SU-DHL-6 (cell line): ENCODE results near the gene RNF227.

ENCODE experiments used
- H2AFZ ChIP-seq: fragments of 200-600 bp; sonication (generic); 2 replicates; pipeline ENCODE4 v1.6.1; 2014; ENCODE audit warnings: low read depth, mild to moderate bottlenecking, moderate library complexity, mixed read lengths, antibody characterized with exemption, low read length; ENCODE audit not compliant: severe bottlenecking
- H3F3A ChIP-seq: fragments of 200-600 bp; shearing (Covaris generic); 2 replicates; pipeline ENCODE4 v1.6.0; 2016; ENCODE audit warnings: antibody characterized with exemption, mild to moderate bottlenecking; ENCODE audit not compliant: insufficient read depth
- H3K27ac ChIP-seq: fragments of 200-600 bp; sonication (generic); 2 replicates; pipeline ENCODE4 v1.5.1; 2016; ENCODE audit warnings: low read depth, mild to moderate bottlenecking, low read length, moderate library complexity, mixed read lengths
- H3K27me3 ChIP-seq: fragments of 200-600 bp; sonication (generic), shearing (Covaris generic); 2 replicates; pipeline ENCODE4 v1.6.0; 2014; ENCODE audit warnings: mild to moderate bottlenecking, low read length
- H3K36me3 ChIP-seq: fragments of 200-600 bp; sonication (generic); 2 replicates; pipeline ENCODE4 v1.6.1; 2014; ENCODE audit warnings: mild to moderate bottlenecking, low read length, mixed read lengths
- H3K4me2 ChIP-seq: fragments of 300-600, 200-600 bp; shearing (Covaris generic), sonication (generic); 2 replicates; pipeline ENCODE4 v1.6.0; 2014; ENCODE audit warnings: low read length, low read depth, mild to moderate bottlenecking; ENCODE audit not compliant: poor library complexity, severe bottlenecking
- H3K4me3 ChIP-seq: fragments of 200-600 bp; sonication (generic); 2 replicates; pipeline ENCODE4 v1.5.1; 2014; ENCODE audit warnings: antibody characterized with exemption, low read length, mild to moderate bottlenecking, mixed read lengths; ENCODE audit not compliant: insufficient read depth, poor library complexity, severe bottlenecking
- H3K79me2 ChIP-seq: fragments of 200-600 bp; sonication (generic); 2 replicates; pipeline ENCODE4 v1.6.1; 2014; ENCODE audit warnings: mild to moderate bottlenecking, low read length, moderate library complexity; ENCODE audit not compliant: insufficient read depth
- H3K9ac ChIP-seq: fragments of 200-600 bp; sonication (generic); 2 replicates; pipeline ENCODE4 v1.7.0; 2014; ENCODE audit warnings: mild to moderate bottlenecking, low read length
- H3K9me2 ChIP-seq: fragments of 200-600 bp; sonication (generic); replicated peaks from 2 replicates; pipeline ENCODE4 v1.6.1; 2014; ENCODE audit warnings: low read length; ENCODE audit not compliant: insufficient read depth
- H3K9me3 ChIP-seq: fragments of 200-600 bp; sonication (generic); 2 replicates; pipeline ENCODE4 v1.6.1; 2014; ENCODE audit warnings: low read length, mixed read lengths; ENCODE audit not compliant: insufficient read depth
- H4K20me1 ChIP-seq: fragments of 200-600 bp; sonication (generic); 2 replicates; pipeline ENCODE4 v1.6.1; 2014; ENCODE audit warnings: low read depth, mild to moderate bottlenecking, antibody characterized with exemption, low read length, moderate library complexity, mixed read lengths
- CTCF ChIP-seq: fragments of 200-600 bp; sonication (generic); IDR thresholded peaks from one replicate; pipeline ENCODE4 v1.5.1; 2017; ENCODE audit warnings: antibody characterized with exemption, mild to moderate bottlenecking, low read length, moderate library complexity; ENCODE audit not compliant: insufficient read depth, poor library complexity, severe bottlenecking
- EZH2phosphoT487 ChIP-seq: fragments of 200-600 bp; sonication (generic), shearing (Covaris generic); conservative IDR thresholded peaks from 2 replicates; pipeline ENCODE4 v1.6.1; 2018; ENCODE audit warnings: mild to moderate bottlenecking, antibody characterized with exemption, low read length, moderate library complexity, mixed read lengths

Gene RNF227

GRCh38 chr17:7922845-7923628 lies 6.9 kb upstream of the RNF227 start:
- Histone ChIP-seq H3K36me3 (no peaks in the 10 kb centered on the region), H3K4me2 (peak overlapping the region; percentile 19), H3K27ac (no peak overlapping the region), H2AFZ (peak overlapping the region; percentile 7), H3K9me2 (no peaks in the 10 kb centered on the region), H3F3A (no peaks in the 10 kb centered on the region), H4K20me1 (no peaks in the 10 kb centered on the region), H3K9me3 (no peaks in the 10 kb centered on the region), H3K79me2 (no peaks in the 10 kb centered on the region), H3K27me3 (no peaks in the 10 kb centered on the region), H3K9ac (peak overlapping the region; percentile 13; the same call in 1 of the 2 replicates), H3K4me3 (no peak overlapping the region)
- TF ChIP-seq EZH2phosphoT487 (no peak), CTCF (no peak)

- Histone ChIP-seq H3K9ac (peak overlapping the region; percentile 13; the same call in 1 of the 2 replicates), H3K4me3 (no peak overlapping the region), H3K9me3 (no peaks in the 10 kb centered on the region), H3F3A (no peaks in the 10 kb centered on the region), H3K4me2 (peak overlapping the region; percentile 19), H3K79me2 (no peaks in the 10 kb centered on the region), H2AFZ (peak overlapping the region; percentile 7), H3K36me3 (no peaks in the 10 kb centered on the region), H3K9me2 (no peaks in the 10 kb centered on the region), H3K27ac (no peak overlapping the region), H3K27me3 (no peaks in the 10 kb centered on the region), H4K20me1 (no peaks in the 10 kb centered on the region)
- TF ChIP-seq CTCF (no peak), EZH2phosphoT487 (no peak)
Measured at GRCh38 chr17:7922269-7922844, 6.3 kb upstream of the RNF227 start.

GRCh38 chr17:7916808-7917207 lies 719 bp upstream of the RNF227 start:
- Histone ChIP-seq H3K9me2 (no peaks in the 10 kb centered on the region), H3F3A (peaks cover 18% of the 10 kb centered on the region), H3K4me2 (no peak overlapping the region), H3K36me3 (no peaks in the 10 kb centered on the region), H3K9ac (no peak overlapping the region), H4K20me1 (no peaks in the 10 kb centered on the region), H3K27ac (no peak overlapping the region), H3K79me2 (peaks cover 6% of the 10 kb centered on the region; the same call in 1 of the 2 replicates), H2AFZ (no peak overlapping the region), H3K4me3 (no peak overlapping the region), H3K9me3 (no peaks in the 10 kb centered on the region), H3K27me3 (no peaks in the 10 kb centered on the region)
- TF ChIP-seq EZH2phosphoT487 = no peak
- TF ChIP-seq CTCF = no peak
